ENCODE results near the gene TRPM2.
"Not testable (repeated sequence)": the region's sequence is repeated elsewhere in the genome, so short reads cannot be mapped to it uniquely, and the experiment has no call there.

TRPM2 gene

DNA sequence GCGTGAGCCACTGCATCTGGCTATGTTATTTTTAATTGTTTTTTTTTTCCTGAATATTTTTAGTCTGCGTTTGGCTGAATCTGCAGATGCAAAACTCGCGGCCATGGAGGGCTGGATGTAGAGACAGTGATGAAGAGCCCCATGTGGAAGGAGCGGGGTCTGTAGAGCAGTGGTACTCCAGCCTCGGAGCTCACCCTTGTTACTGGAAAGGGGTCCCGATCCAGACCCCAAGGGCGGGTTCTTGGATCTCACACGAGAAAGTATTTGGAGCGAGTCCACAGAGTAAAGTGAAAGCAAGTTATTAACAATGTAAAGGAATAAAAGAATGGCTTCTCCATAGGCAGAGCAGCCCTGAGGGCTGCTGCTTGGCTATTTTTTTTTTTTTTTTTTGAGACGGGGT lies 2.7 kb downstream of the TRPM2 start:
- no peak for DNase-seq

- no peak for DNase-seq
Observed at GRCh38 chr21:44356636-44357035, 3.2 kb downstream of the TRPM2 start.

- DNase-seq, result no peak
Observed at GRCh38 chr21:44357064-44357837, 3.8 kb downstream of the TRPM2 start.

DNA sequence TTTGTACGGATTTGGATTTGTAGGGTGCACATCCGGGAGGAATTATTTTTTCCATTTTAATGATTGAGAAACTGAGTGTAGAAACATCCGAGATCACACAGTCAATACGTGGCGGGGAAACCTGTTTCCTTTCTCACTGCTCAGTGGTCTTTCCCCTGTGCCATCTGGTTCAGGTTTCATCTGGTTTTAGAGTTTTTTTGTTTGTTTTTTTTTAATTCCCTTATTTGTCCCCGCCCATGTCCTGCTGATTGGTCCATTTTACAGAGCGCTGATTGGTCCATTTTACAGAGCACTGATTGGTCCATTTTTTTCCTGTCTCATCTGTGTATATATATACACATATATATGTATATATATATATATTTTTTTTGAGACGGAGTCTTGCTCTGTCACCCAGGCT lies 6.0 kb downstream of the TRPM2 start:
- no peak for DNase-seq

- DNase-seq, result no peak
Observed at GRCh38 chr21:44360159-44360558, 6.7 kb downstream of the TRPM2 start.

- not testable (repeated sequence) for DNase-seq
Observed at GRCh38 chr21:44361903-44362302, 8.5 kb downstream of the TRPM2 start.

- no peak for DNase-seq
Observed at GRCh38 chr21:44363278-44363677, 9.9 kb downstream of the TRPM2 start.

DNA sequence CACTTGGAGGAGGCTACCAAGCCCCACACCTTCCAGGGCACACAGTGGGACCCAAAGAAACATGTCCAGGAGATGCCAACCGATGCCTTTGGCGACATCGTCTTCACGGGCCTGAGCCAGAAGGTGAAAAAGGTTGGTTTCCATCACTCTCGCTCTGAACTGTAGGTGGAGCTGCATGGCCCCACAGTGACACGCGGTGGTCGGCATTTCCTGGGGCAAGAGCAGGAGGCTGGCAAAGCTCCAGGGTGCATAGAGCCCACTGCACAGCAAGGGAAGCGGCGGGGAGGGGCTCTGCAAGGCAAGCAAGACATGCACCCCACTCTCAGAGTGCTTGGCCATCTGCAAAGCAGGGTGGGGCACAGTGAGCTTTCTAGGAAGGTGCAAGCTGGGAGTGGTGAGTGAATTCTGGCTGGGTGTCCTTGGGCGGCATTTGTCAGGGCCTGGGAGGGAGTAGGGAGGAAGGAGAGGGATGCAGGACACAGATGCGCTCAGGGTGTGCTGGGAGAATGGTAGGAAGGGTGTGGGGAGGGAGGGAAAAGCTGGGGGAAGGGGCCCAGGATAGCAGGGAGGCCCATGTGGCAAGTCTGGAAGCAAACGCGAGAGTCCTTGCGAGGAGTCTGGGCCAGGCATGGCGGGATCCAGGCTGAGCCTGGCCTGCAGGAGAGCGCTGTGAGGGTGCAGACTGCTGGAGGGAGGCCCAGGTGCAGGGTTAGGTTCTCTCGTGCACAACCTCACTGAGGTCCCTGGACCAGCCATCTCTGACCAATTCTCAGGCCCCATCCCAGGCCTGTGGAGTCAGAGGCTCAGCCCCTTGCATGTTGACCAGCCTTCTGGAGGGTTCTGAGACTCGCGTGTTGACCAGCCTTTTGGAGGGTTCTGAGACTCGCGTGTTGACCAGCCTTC lies 11.0 kb downstream of the TRPM2 start:
- DNase-seq, result no peak

GRCh38 chr21:44365251-44365966 lies 12.0 kb downstream of the TRPM2 start:
- no peak for DNase-seq

DNA sequence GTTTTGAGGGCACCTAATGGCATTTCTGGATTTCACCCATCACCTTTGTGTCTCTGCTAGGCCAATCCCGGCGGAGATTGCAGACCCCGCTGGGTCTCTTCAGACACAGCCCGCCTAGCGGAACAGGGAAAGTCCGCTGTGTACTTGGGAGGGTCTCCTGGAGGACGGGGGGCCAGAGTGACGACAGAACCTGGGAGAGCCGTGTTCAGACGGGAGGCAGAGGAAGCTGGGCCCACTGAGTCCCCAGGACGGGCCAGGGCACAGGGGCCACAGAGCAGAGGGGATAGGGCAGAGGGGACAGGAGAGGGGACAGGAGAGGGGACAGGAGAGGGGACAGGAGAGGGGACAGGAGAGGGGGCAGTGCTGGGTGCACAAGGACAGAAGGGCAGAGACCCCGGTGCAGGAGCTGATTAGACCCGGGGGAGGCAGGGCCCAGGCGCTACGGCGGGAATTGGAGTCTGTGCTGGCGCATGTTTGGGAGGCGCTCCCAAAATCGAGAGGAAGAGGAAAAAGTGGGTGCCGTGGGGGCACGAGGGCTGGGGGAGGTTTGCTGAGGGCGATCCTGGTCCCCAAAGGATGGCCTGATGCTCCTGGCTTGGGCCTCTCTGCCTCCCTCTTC lies 12.7 kb downstream of the TRPM2 start:
- DNase-seq, result no peak

DNA sequence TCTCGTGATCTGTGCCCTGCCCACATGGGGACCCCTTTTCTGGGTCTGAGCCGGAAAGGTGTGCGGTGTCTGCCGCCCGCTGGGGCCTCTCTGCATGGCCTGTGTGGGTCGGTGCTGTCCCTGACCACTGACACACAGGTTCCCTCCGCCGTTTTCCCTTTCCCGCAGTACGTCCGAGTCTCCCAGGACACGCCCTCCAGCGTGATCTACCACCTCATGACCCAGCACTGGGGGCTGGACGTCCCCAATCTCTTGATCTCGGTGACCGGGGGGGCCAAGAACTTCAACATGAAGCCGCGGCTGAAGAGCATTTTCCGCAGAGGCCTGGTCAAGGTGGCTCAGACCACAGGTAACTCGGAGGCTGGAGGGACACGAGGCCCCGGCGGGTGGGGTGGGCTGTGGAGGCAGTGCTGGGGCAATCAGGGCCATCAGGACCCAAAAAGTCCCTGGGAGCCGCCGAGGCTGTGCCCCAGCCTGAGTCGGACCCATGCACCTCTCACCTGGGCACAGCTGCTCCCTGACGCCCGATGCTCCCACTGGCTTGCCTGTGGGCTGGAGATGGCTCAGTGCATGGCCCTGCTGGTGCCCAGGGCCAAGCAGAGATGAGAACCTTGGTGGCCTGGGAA lies 13.3 kb downstream of the TRPM2 start:
- no peak for DNase-seq

GRCh38 chr21:44368711-44369446 lies 15.5 kb downstream of the TRPM2 start:
- peak in 1 of 2 experiments; percentile 28 for DNase-seq

DNA sequence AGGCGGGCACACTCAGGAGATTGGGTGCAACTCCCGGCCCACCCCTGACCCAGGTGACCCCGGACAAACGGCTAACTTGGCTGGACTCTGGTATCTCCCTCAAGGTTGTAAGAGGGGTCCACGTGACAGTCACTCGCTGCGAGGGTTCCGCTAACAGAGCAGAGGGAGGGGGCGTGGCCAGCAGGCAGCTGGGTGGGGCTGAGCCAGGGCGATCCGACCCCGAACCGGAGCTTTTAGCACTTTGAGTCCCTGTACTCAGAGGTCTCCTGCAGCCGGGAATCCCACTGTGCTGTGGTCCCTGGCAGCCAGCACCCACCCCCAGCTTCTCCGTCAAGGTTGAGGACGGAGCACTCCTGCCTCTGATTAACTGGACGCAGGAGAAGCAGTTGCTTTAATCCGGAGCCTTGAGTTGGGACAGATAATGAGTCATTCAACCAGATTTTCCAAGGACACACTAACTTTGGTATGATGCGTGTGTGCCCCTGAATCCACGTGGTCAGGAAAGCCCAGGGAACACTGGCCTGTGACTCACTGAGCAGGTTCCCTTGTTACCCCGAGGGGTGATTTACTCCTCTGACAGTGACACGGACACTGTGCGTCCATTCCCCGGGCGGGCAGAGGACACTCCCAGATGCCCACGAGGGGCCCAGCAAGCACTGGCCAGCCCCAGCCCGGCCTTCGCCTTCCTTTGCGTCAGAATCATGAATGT lies 16.8 kb downstream of the TRPM2 start:
- peak in 1 of 2 experiments; percentile 52 for DNase-seq

- no peak for DNase-seq
Observed at GRCh38 chr21:44370786-44371410, 17.5 kb downstream of the TRPM2 start.

- no peak for DNase-seq
Observed at GRCh38 chr21:44371596-44371995, 18.2 kb downstream of the TRPM2 start.

GRCh38 chr21:44372616-44373015 lies 19.2 kb downstream of the TRPM2 start:
- DNase-seq, result no peak

GRCh38 chr21:44374601-44375280 lies 21.3 kb downstream of the TRPM2 start:
- no peak for DNase-seq

DNA sequence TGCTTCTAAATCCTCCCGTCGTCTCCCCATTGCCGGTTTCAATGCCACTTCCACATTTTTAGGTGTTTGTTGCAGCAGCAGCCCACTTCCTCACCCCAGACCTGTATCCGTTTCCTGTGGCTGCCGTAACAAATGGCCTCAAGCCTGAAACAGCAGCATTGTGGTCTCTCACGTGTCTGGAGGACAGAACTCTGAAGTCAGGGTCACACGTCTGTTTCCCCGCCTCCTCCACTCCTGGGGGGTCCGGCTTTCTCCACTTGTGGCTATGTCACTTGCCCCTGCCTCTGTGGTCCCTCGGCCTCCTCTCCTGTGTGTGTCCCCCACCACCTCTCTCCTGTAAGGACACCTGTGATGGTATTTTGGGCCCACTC lies 21.8 kb downstream of the TRPM2 start:
- no peak for DNase-seq

DNA sequence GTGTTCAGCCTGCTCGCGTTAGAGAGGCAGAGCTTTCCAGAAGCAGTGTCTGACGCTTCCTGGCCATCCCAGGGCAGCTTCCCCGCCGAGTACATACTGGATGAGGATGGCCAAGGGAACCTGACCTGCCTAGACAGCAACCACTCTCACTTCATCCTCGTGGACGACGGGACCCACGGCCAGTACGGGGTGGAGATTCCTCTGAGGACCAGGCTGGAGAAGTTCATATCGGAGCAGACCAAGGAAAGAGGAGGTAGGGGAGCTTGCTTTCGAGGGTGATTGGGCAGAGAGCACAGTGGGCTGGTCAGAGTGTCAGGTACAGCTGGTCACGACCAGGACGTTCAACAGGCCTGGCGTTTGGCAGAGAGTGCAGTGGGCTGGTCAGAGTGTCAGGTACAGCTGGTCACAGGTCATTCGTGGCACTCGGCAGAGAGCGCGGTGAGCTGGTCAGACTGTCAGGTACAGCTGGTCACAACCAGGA lies 22.4 kb downstream of the TRPM2 start:
- DNase-seq, result no peak

- no peak for DNase-seq
Observed at GRCh38 chr21:44376606-44377005, 23.2 kb downstream of the TRPM2 start.

Data from NCI-H524 (cell line).